HCT116 (cell line): ENCODE results near the gene LIMS2. TPM values are rescaled to one million over a fixed set of nuclear protein-coding genes. Genes with fewer than 3 reads are reported as not detected.

ENCODE experiments used
- ATAC-seq: fragments of 200-7000 bp; cut with Tn5 transposase; 2 replicates; pipeline ENCODE4 v1.9.1; 2020; ENCODE audit warnings: mild to moderate bottlenecking, moderate library complexity
- BruUV-seq: library from RNA; stranded (reverse); fragments of 400-500 nt; replicated peaks from 2 replicates; lab custom pipeline; 2021; lab: Mats Ljungman, UMichigan
- CTCF ChIA-PET: fragments of 300-600 bp; sonication (Branson Sonifier 250); formaldehyde crosslinking; loops from one replicate; lab custom pipeline; 2021; ENCODE audit warnings: antibody characterized with exemption; lab: Charles Lee
- POLR2A ChIA-PET: fragments of 300-600, 350-600 bp; sonication (Branson Sonifier 250); formaldehyde crosslinking; loops from one replicate; lab custom pipeline; 2021; ENCODE audit warnings: antibody characterized with exemption; lab: Charles Lee
- RAD21 ChIA-PET, 2 experiments: fragments of 300-600 bp; sonication (Branson Sonifier 250); formaldehyde crosslinking; loops; one replicate each; lab custom pipeline; 2023; ENCODE audit warnings: low total read pairs in 2 of 2; ENCODE audit not compliant: uncharacterized antibody in 2 of 2, unreplicated experiment in 2 of 2, low non-redundant PET in 1 of 2; lab: Charles Lee
- DNase-seq: peaks from one replicate; pipeline ENCODE4 v3.0.0-alpha.2; 2010; ENCODE audit warnings: low read depth, low spot score
- H2AFZ ChIP-seq: fragments of 200-600 bp; shearing (Covaris generic), sonication (generic); 2 replicates; pipeline ENCODE4 v1.6.1; 2017; ENCODE audit warnings: low read depth, mixed run types, mixed read lengths, antibody characterized with exemption, low read length; ENCODE audit not compliant: poor library complexity, severe bottlenecking
- H3K27ac ChIP-seq: 2 replicates; pipeline ENCODE4 v1.5.1; 2012; ENCODE audit warnings: low read depth, low read length
- H3K27me3 ChIP-seq: fragments of 200-600 bp; sonication (generic); 2 replicates; pipeline ENCODE4 v1.6.1; 2016; ENCODE audit warnings: mixed run types, low read length, mixed read lengths; ENCODE audit not compliant: insufficient read depth
- H3K36me3 ChIP-seq, 2 experiments: fragments of 200-500 bp in 1 of 2; fragments of 200-600 bp in 1 of 2; sonication (Bioruptor generic) in 1 of 2; sonication (generic) in 1 of 2; 2 replicates each; pipeline versions ENCODE4 v1.5.1 to v1.6.1; 2014 to 2016; ENCODE audit warnings: low read length in 2 of 2, inconsistent platforms in 1 of 2, mixed read lengths in 1 of 2, mixed run types in 1 of 2; ENCODE audit not compliant: insufficient read depth in 2 of 2, control insufficient read depth in 1 of 2
- H3K4me1 ChIP-seq, 2 experiments: fragments of 200-600 bp in 1 of 2; sonication (generic) in 1 of 2; 2 replicates each; pipeline versions ENCODE4 v1.5.1 to v1.6.1; 2012 to 2017; ENCODE audit warnings: low read length in 2 of 2, inconsistent platforms in 1 of 2, mild to moderate bottlenecking in 1 of 2, mixed read lengths in 1 of 2, mixed run types in 1 of 2, moderate library complexity in 1 of 2; ENCODE audit not compliant: insufficient read depth in 2 of 2, control insufficient read depth in 1 of 2
- H3K4me2 ChIP-seq: fragments of 200-600 bp; sonication (generic); 2 replicates; pipeline ENCODE4 v1.6.1; 2017; ENCODE audit warnings: mixed run types, low read length, mixed read lengths
- H3K4me3 ChIP-seq, 2 experiments: fragments of 200-600 bp in 1 of 2; sonication (generic) in 1 of 2; replicated peaks in 1 of 2; 2 replicates each; pipeline ENCODE4 v1.5.1; 2011 to 2016; ENCODE audit warnings: low read length in 2 of 2, control low read depth in 1 of 2, low read depth in 1 of 2, mild to moderate bottlenecking in 1 of 2, mixed read lengths in 1 of 2, mixed run types in 1 of 2
- H3K79me2 ChIP-seq: fragments of 200-600 bp; sonication (generic); 2 replicates; pipeline ENCODE4 v1.6.1; 2017; ENCODE audit warnings: mild to moderate bottlenecking, mixed run types, low read length, moderate library complexity, mixed read lengths; ENCODE audit not compliant: insufficient read depth
- H3K9ac ChIP-seq: fragments of 200-600 bp; sonication (generic); 2 replicates; pipeline ENCODE4 v1.6.1; 2016; ENCODE audit warnings: low read length, mixed read lengths
- H3K9me2 ChIP-seq: fragments of 200-600 bp; sonication (generic), shearing (Covaris generic); 2 replicates; pipeline ENCODE4 v1.6.1; 2017; ENCODE audit warnings: mixed run types, mild to moderate bottlenecking, moderate library complexity; ENCODE audit not compliant: insufficient read depth
- H3K9me3 ChIP-seq, 2 experiments: fragments of 200-500 bp in 1 of 2; fragments of 200-600 bp in 1 of 2; sonication (Bioruptor generic) in 1 of 2; sonication (generic) in 1 of 2; 2 replicates each; pipeline ENCODE4 v1.6.1; 2014 to 2017; ENCODE audit warnings: low read length in 2 of 2, mixed read lengths in 2 of 2, inconsistent platforms in 1 of 2, low read depth in 1 of 2, mild to moderate bottlenecking in 1 of 2, mixed run types in 1 of 2, moderate library complexity in 1 of 2; ENCODE audit not compliant: control insufficient read depth in 1 of 2, insufficient read depth in 1 of 2
- H4K20me1 ChIP-seq: fragments of 200-600 bp; sonication (generic), shearing (Covaris generic); 2 replicates; pipeline ENCODE4 v1.6.1; 2017; ENCODE audit warnings: mixed run types, mild to moderate bottlenecking, moderate library complexity; ENCODE audit not compliant: insufficient read depth
- CBX3 ChIP-seq: IDR thresholded peaks from 2 replicates; pipeline ENCODE4 v1.6.1; 2012; ENCODE audit warnings: low read depth
- CEBPB ChIP-seq: IDR thresholded peaks from 2 replicates; pipeline ENCODE4 v1.6.1; 2012; ENCODE audit warnings: low read depth
- EGR1 ChIP-seq: IDR thresholded peaks from 2 replicates; pipeline ENCODE4 v1.6.1; 2012; ENCODE audit warnings: low read depth
- ELF1 ChIP-seq: IDR thresholded peaks from 2 replicates; pipeline ENCODE4 v1.6.1; 2012; ENCODE audit warnings: low read depth, borderline replicate concordance
- FOSL1 ChIP-seq: IDR thresholded peaks from 2 replicates; pipeline ENCODE4 v1.6.1; 2012; ENCODE audit warnings: low read depth
- JUND ChIP-seq: IDR thresholded peaks from 2 replicates; pipeline ENCODE4 v1.6.1; 2012
- POLR2AphosphoS5 ChIP-seq: IDR thresholded peaks from 2 replicates; pipeline ENCODE4 v1.6.1; 2011; ENCODE audit warnings: mild to moderate bottlenecking, low read depth, low read length, moderate library complexity
- SIN3A ChIP-seq: IDR thresholded peaks from 2 replicates; pipeline ENCODE4 v1.6.1; 2012; ENCODE audit warnings: low read depth
- SP1 ChIP-seq: IDR thresholded peaks from 2 replicates; pipeline ENCODE4 v1.6.1; 2012; ENCODE audit warnings: low read depth
- ZFX ChIP-seq: fragments of 450-650 bp; IDR thresholded peaks from 2 replicates; pipeline ENCODE4 v1.6.1; 2017
- ZNF274 ChIP-seq: fragments of 200-500 bp; sonication (Bioruptor generic); IDR thresholded peaks from 2 replicates; pipeline ENCODE4 v1.6.1; 2014; ENCODE audit warnings: mild to moderate bottlenecking, low read depth, low read length, inconsistent platforms
- intact Hi-C: fragments of 100-400 bp; cut with micrococcal nuclease; formaldehyde crosslinking; loops from 2 replicates; pipeline ENCODE4 v1.10.0; 2022
- total RNA-seq: library from RNA; stranded (reverse); gene quantifications from one replicate; pipeline ENCODE4 v1.2.1, GENCODE V29; 2021; ENCODE audit not compliant: unreplicated experiment
- TF ChIP-seq, protein P1 (sequence below): IDR thresholded peaks from 2 replicates; pipeline ENCODE4 v1.6.1; 2012
- TF ChIP-seq, protein P2 (sequence below), 3 experiments: fragments of 200-600 bp in 1 of 3; sonication (generic) in 1 of 3; IDR thresholded peaks in 2 of 3; conservative IDR thresholded peaks in 1 of 3; 2 replicates each; pipeline ENCODE4 v1.5.1; 2012 to 2017; ENCODE audit warnings: low read depth in 2 of 3, low read length in 2 of 3, antibody characterized with exemption in 1 of 3, borderline replicate concordance in 1 of 3, control low read depth in 1 of 3, mild to moderate bottlenecking in 1 of 3, mixed read lengths in 1 of 3, mixed run types in 1 of 3, moderate library complexity in 1 of 3; ENCODE audit not compliant: insufficient read depth in 1 of 3
- TF ChIP-seq, protein P3 (sequence below): IDR thresholded peaks from 2 replicates; pipeline ENCODE4 v1.6.1; 2012; ENCODE audit warnings: low read depth
- TF ChIP-seq, protein P4 (sequence below): IDR thresholded peaks from 2 replicates; pipeline ENCODE4 v1.6.1; 2012

Gene LIMS2
- total RNA-seq, 1 experiment from 2014 or later: 3.7 TPM

DNA sequence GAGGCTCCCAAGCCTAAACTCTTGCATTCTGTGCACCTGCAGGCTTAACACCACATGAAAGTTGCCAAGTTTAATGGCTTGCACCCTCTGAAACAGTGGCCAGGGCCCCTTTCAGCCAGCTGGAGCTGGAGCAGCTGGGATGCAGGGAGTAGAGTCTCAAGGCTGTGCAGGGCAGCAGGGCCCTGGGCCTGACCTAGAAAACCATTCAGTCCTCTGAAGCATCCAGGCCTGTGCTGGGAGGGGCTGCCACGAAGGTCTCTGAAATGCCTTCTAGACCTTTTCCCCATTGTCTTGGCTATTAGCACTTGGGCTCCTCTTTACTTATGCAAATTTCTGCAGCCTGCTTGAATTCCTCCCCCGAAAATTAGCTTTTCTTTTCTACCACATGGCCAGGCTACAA lies 15.4 kb upstream of the LIMS2 start:
- Histone ChIP-seq H3K79me2 (no peaks in the 10 kb centered on the region), H2AFZ (no peak overlapping the region), H3K27ac (no peak overlapping the region), H4K20me1 (no peaks in the 10 kb centered on the region), H3K9ac (no peak overlapping the region), H3K4me1 (peaks cover 0 to 19% of the 10 kb centered on the region in 2 experiments; a peak in 2 of 4 replicates), H3K4me2 (no peak overlapping the region), H3K9me2 (no peaks in the 10 kb centered on the region), H3K9me3 (peaks cover 0 to 10% of the 10 kb centered on the region in 2 experiments; a peak in 2 of 4 replicates), H3K4me3 (no peak overlapping the region), H3K27me3 (no peaks in the 10 kb centered on the region), H3K36me3 (no peaks in the 10 kb centered on the region)
- ATAC-seq: no peak
- CTCF ChIA-PET: no interaction called here
- no TSS peak for BruUV-seq
- intact Hi-C loops: no loop called here
- POLR2A ChIA-PET: no interaction called here
- RAD21 ChIA-PET: no interaction called here
- TF ChIP-seq ZFX (no peak), CBX3 (no peak), POLR2AphosphoS5 (no peak)
- TF ChIP-seq, protein P1, sequence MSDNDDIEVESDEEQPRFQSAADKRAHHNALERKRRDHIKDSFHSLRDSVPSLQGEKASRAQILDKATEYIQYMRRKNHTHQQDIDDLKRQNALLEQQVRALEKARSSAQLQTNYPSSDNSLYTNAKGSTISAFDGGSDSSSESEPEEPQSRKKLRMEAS: no peak
- no peak for DNase-seq

DNA sequence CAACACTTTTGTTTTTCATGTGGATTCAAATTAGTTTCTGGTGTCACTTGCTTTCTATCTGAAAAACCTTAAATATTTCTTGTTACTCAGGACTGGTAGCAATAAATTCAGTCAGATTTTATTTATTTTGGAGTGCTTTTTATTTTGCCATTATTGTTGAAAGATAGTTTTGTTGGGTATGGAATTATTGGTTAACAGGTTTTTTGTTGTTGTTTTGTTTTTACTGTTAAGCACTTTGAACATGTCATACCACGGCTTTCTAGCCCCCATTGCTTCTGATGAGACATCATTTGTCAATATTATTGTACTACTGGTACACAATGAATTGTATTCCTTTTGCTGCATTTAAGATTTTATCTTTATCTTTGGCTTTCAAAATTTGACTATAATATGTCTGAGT lies 13.1 kb upstream of the LIMS2 start:
- H3K9me2 ChIP-seq: no peaks in the 10 kb centered on the region
- ChIA-PET POLR2A (no interaction called here), CTCF (no interaction called here), RAD21 (no interaction called here)
- no peak overlapping the region for H3K4me2 ChIP-seq
- no peaks in the 10 kb centered on the region for H3K27me3 ChIP-seq
- peaks cover 0 to 10% of the 10 kb centered on the region in 2 experiments; a peak in 2 of 4 replicates for H3K9me3 ChIP-seq
- DNase-seq (no peak), ATAC-seq (no peak)
- H3K79me2 ChIP-seq: no peaks in the 10 kb centered on the region
- H3K36me3 ChIP-seq: no peaks in the 10 kb centered on the region
- H3K27ac ChIP-seq: no peak overlapping the region
- no peaks in the 10 kb centered on the region for H4K20me1 ChIP-seq
- no TSS peak for BruUV-seq
- H3K9ac ChIP-seq: no peak overlapping the region
- intact Hi-C loops: no loop called here
- peaks cover 0 to under 1% of the 10 kb centered on the region in 2 experiments; a peak in 1 of 4 replicates for H3K4me1 ChIP-seq
- H3K4me3 ChIP-seq: no peak overlapping the region
- H2AFZ ChIP-seq: no peak overlapping the region
- TF ChIP-seq ZNF274: no peak
- TF ChIP-seq SIN3A: no peak
- no peak for TF ChIP-seq SP1
- no peak for TF ChIP-seq CEBPB
- TF ChIP-seq, protein P2, sequence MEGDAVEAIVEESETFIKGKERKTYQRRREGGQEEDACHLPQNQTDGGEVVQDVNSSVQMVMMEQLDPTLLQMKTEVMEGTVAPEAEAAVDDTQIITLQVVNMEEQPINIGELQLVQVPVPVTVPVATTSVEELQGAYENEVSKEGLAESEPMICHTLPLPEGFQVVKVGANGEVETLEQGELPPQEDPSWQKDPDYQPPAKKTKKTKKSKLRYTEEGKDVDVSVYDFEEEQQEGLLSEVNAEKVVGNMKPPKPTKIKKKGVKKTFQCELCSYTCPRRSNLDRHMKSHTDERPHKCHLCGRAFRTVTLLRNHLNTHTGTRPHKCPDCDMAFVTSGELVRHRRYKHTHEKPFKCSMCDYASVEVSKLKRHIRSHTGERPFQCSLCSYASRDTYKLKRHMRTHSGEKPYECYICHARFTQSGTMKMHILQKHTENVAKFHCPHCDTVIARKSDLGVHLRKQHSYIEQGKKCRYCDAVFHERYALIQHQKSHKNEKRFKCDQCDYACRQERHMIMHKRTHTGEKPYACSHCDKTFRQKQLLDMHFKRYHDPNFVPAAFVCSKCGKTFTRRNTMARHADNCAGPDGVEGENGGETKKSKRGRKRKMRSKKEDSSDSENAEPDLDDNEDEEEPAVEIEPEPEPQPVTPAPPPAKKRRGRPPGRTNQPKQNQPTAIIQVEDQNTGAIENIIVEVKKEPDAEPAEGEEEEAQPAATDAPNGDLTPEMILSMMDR (IDR thresholded peaks at IDR 0.05 in 2 of 3, conservative IDR thresholded peaks at IDR 0.05 in 1 of 3; ENCODE audit: borderline replicate concordance in 1 of 3, insufficient read depth in 1 of 3, low read depth in 2 of 3, low read length in 2 of 3): no peak
- TF ChIP-seq JUND: no peak
- TF ChIP-seq, protein P3, sequence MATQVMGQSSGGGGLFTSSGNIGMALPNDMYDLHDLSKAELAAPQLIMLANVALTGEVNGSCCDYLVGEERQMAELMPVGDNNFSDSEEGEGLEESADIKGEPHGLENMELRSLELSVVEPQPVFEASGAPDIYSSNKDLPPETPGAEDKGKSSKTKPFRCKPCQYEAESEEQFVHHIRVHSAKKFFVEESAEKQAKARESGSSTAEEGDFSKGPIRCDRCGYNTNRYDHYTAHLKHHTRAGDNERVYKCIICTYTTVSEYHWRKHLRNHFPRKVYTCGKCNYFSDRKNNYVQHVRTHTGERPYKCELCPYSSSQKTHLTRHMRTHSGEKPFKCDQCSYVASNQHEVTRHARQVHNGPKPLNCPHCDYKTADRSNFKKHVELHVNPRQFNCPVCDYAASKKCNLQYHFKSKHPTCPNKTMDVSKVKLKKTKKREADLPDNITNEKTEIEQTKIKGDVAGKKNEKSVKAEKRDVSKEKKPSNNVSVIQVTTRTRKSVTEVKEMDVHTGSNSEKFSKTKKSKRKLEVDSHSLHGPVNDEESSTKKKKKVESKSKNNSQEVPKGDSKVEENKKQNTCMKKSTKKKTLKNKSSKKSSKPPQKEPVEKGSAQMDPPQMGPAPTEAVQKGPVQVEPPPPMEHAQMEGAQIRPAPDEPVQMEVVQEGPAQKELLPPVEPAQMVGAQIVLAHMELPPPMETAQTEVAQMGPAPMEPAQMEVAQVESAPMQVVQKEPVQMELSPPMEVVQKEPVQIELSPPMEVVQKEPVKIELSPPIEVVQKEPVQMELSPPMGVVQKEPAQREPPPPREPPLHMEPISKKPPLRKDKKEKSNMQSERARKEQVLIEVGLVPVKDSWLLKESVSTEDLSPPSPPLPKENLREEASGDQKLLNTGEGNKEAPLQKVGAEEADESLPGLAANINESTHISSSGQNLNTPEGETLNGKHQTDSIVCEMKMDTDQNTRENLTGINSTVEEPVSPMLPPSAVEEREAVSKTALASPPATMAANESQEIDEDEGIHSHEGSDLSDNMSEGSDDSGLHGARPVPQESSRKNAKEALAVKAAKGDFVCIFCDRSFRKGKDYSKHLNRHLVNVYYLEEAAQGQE: no peak
- TF ChIP-seq ZFX: no peak
- TF ChIP-seq, protein P4, sequence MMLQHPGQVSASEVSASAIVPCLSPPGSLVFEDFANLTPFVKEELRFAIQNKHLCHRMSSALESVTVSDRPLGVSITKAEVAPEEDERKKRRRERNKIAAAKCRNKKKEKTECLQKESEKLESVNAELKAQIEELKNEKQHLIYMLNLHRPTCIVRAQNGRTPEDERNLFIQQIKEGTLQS: no peak
- TF ChIP-seq FOSL1: no peak
- TF ChIP-seq ELF1: no peak
- no peak for TF ChIP-seq EGR1
